PC-3 (cell line): ENCODE data around the gene ALOX15B.

Experiments used
- CTCF ChIP-seq: fragments of 300-600 bp; sonication (generic); conservative IDR thresholded peaks from 2 replicates; pipeline ENCODE4 v1.5.1; 2017; ENCODE audit warnings: antibody characterized with exemption, low read depth, mild to moderate bottlenecking, low read length
- EZH2 ChIP-seq: fragments of 300-600 bp; sonication (generic); IDR thresholded peaks from one replicate; pipeline ENCODE4 v1.6.1; 2017; ENCODE audit warnings: antibody characterized with exemption, mild to moderate bottlenecking, low read length; ENCODE audit not compliant: unreplicated experiment
- EZH2phosphoT487 ChIP-seq: fragments of 300-600 bp; sonication (generic); IDR thresholded peaks from 2 replicates; pipeline ENCODE4 v1.6.1; 2018; ENCODE audit warnings: mild to moderate bottlenecking, antibody characterized with exemption, low read length, borderline replicate concordance

GRCh38 chr17:8041979-8042378 lies 3.1 kb downstream of the ALOX15B start:
- no peak for TF ChIP-seq CTCF
- TF ChIP-seq EZH2phosphoT487 = no peak
- no peak for TF ChIP-seq EZH2
